ENCODE data around the gene TBCE. TPM values are rescaled to one million over a fixed set of nuclear protein-coding genes. Genes with fewer than 3 reads are reported as not detected.

TBCE gene
- total RNA-seq, 1 donor from 2014 or later = 41.3 TPM

DNA sequence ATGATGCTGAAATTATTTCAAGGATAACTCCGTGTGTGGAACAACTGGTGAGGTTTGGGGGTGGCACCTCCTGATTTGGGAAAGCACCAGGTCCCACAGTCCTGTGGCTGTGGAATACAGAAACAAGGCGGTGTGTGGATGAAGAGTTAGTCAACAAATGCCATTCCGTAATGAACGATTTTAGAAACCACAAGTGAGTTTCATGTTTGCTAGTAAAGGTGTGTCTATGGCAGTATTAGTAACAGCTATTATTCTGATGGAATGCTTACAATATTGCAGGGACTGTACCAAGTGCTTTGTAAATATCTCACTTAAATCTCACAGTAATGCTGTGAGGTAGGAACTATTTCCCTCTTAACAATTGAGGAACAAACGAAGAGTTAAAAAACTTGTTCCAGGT lies 83.2 kb downstream of the TBCE start:
- H3K4me3 Mint-ChIP-seq = no peak overlapping the region
- H3K27ac Mint-ChIP-seq = no peak overlapping the region

DNA sequence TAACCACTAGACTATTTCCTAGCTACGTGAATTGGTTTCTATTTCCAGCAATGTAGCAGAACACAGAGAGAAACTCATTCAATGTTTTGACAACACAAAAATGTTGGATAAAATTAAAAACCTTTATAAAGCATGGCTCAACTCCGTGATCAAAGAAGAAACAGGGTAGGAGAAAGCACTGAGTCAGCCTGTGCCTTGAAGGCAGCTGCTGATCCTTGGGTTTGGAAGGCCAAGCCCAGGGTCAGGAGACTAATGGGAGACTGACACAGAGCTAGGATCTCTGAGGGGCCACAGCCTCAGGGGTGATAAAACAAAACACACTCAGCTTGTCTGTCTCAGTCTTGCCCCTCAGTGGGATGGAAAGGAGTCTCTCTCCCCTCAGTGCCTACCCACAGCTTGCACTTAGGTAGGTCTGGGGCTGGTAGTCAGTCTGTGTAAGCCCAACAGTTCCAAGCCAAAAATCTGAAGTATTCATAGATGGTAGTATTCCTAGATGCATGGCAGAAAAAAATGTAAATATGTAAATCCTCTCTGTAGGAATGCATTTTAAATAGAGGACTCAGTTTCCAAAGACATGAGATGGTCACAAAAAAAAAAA lies 83.8 kb downstream of the TBCE start:
- no peaks in the 10 kb centered on the region for H3K9me3 ChIP-seq (ENCODE audit: low read depth)
- H3K36me3 ChIP-seq = peaks cover 12% of the 10 kb centered on the region

More for the DNA sequence above, 83.2 kb downstream of the TBCE start:
- no peaks in the 10 kb centered on the region for H3K9me3 Mint-ChIP-seq
- H3K27me3 Mint-ChIP-seq (ENCODE audit: insufficient read depth, low read depth) = no peaks in the 10 kb centered on the region
- no peaks in the 10 kb centered on the region for H3F3A ChIP-seq (ENCODE audit: low read depth)
- no peak overlapping the region for H2AFZ ChIP-seq (replicated peaks)
- H3K36me3 Mint-ChIP-seq = peaks cover 16% of the 10 kb centered on the region
- H3K4me3 ChIP-seq = no peak overlapping the region
- DNase-seq (ENCODE audit: low spot score) = no peak
- H4K20me1 ChIP-seq (ENCODE audit: low read depth) = no peaks in the 10 kb centered on the region
- H3K36me3 ChIP-seq = peaks cover 9% of the 10 kb centered on the region
- no peak overlapping the region for H3K4me2 ChIP-seq
- no peaks in the 10 kb centered on the region for H3K4me1 ChIP-seq
- H3K9me3 ChIP-seq (ENCODE audit: low read depth) = no peaks in the 10 kb centered on the region
- H3K9ac ChIP-seq = no peak overlapping the region
- H3K27ac ChIP-seq = no peak overlapping the region
- H3K4me1 Mint-ChIP-seq = no peaks in the 10 kb centered on the region
- TF ChIP-seq EZH2phosphoT487 (IDR thresholded peaks at IDR 0.05) (no peak), EZH2 (IDR thresholded peaks at IDR 0.05) (no peak)
- TF ChIP-seq, protein P1, sequence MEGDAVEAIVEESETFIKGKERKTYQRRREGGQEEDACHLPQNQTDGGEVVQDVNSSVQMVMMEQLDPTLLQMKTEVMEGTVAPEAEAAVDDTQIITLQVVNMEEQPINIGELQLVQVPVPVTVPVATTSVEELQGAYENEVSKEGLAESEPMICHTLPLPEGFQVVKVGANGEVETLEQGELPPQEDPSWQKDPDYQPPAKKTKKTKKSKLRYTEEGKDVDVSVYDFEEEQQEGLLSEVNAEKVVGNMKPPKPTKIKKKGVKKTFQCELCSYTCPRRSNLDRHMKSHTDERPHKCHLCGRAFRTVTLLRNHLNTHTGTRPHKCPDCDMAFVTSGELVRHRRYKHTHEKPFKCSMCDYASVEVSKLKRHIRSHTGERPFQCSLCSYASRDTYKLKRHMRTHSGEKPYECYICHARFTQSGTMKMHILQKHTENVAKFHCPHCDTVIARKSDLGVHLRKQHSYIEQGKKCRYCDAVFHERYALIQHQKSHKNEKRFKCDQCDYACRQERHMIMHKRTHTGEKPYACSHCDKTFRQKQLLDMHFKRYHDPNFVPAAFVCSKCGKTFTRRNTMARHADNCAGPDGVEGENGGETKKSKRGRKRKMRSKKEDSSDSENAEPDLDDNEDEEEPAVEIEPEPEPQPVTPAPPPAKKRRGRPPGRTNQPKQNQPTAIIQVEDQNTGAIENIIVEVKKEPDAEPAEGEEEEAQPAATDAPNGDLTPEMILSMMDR (IDR thresholded peaks at IDR 0.05) = no peak
- no peaks in the 10 kb centered on the region for H3K27me3 ChIP-seq
- H3K79me2 ChIP-seq (ENCODE audit: low read depth) = no peaks in the 10 kb centered on the region

GRCh38 chr1:235454021-235454420 lies 86.8 kb downstream of the TBCE start:
- Histone ChIP-seq H3K4me2 (no peak overlapping the region), H2AFZ (replicated peaks) (no peak overlapping the region), H3K27ac (no peak overlapping the region), H3K4me3 (no peak overlapping the region), H3K27me3 (no peaks in the 10 kb centered on the region), H4K20me1 (ENCODE audit: low read depth) (no peaks in the 10 kb centered on the region), H3K9me3 (ENCODE audit: low read depth) (no peaks in the 10 kb centered on the region), H3K79me2 (ENCODE audit: low read depth) (no peaks in the 10 kb centered on the region), H3F3A (ENCODE audit: low read depth) (no peaks in the 10 kb centered on the region), H3K9ac (no peak overlapping the region), H3K4me1 (no peaks in the 10 kb centered on the region), H3K36me3 (peaks cover 6% of the 10 kb centered on the region)
- no peaks in the 10 kb centered on the region for H3K4me1 Mint-ChIP-seq
- H3K4me3 Mint-ChIP-seq = no peak overlapping the region
- no peak overlapping the region for H3K27ac Mint-ChIP-seq
- TF ChIP-seq, protein P1 (IDR thresholded peaks at IDR 0.05) = no peak
- TF ChIP-seq EZH2 (IDR thresholded peaks at IDR 0.05) (no peak), EZH2phosphoT487 (IDR thresholded peaks at IDR 0.05) (no peak)
- H3K36me3 Mint-ChIP-seq = peaks cover 20% of the 10 kb centered on the region
- H3K27me3 Mint-ChIP-seq (ENCODE audit: insufficient read depth, low read depth) = no peaks in the 10 kb centered on the region
- no peak for DNase-seq (ENCODE audit: low spot score)
- no peaks in the 10 kb centered on the region for H3K9me3 Mint-ChIP-seq

More for the DNA sequence above, 83.8 kb downstream of the TBCE start:
- no peaks in the 10 kb centered on the region for H3K27me3 Mint-ChIP-seq (ENCODE audit: insufficient read depth, low read depth)
- H3K9me3 Mint-ChIP-seq = no peaks in the 10 kb centered on the region
- no peak overlapping the region for H3K27ac Mint-ChIP-seq
- Histone ChIP-seq H4K20me1 (ENCODE audit: low read depth) (no peaks in the 10 kb centered on the region), H2AFZ (replicated peaks) (no peak overlapping the region), H3K4me2 (no peak overlapping the region), H3K27me3 (no peaks in the 10 kb centered on the region), H3F3A (ENCODE audit: low read depth) (no peaks in the 10 kb centered on the region), H3K9ac (no peak overlapping the region), H3K4me1 (no peaks in the 10 kb centered on the region), H3K4me3 (no peak overlapping the region), H3K27ac (no peak overlapping the region), H3K79me2 (ENCODE audit: low read depth) (no peaks in the 10 kb centered on the region)
- H3K4me1 Mint-ChIP-seq = no peaks in the 10 kb centered on the region
- TF ChIP-seq EZH2phosphoT487 (IDR thresholded peaks at IDR 0.05) (no peak), EZH2 (IDR thresholded peaks at IDR 0.05) (no peak)
- TF ChIP-seq, protein P1 (IDR thresholded peaks at IDR 0.05) = no peak
- H3K4me3 Mint-ChIP-seq = no peak overlapping the region
- peaks cover 16% of the 10 kb centered on the region for H3K36me3 Mint-ChIP-seq
- DNase-seq (ENCODE audit: low spot score) = no peak

Measured in neural progenitor cell (in vitro differentiated cells).